HCT116 (cell line): ENCODE measurements around the gene COL4A1. TPM values are rescaled to one million over a fixed set of nuclear protein-coding genes. Genes with fewer than 3 reads are reported as not detected.

ENCODE experiments used
- ATAC-seq: fragments of 200-7000 bp; cut with Tn5 transposase; 2 replicates; pipeline ENCODE4 v1.9.1; 2020; ENCODE audit warnings: mild to moderate bottlenecking, moderate library complexity
- BruUV-seq: library from RNA; stranded (reverse); fragments of 400-500 nt; replicated peaks from 2 replicates; lab custom pipeline; 2021; lab: Mats Ljungman, UMichigan
- CTCF ChIA-PET: fragments of 300-600 bp; sonication (Branson Sonifier 250); formaldehyde crosslinking; loops from one replicate; lab custom pipeline; 2021; ENCODE audit warnings: antibody characterized with exemption; lab: Charles Lee
- POLR2A ChIA-PET: fragments of 300-600, 350-600 bp; sonication (Branson Sonifier 250); formaldehyde crosslinking; loops from one replicate; lab custom pipeline; 2021; ENCODE audit warnings: antibody characterized with exemption; lab: Charles Lee
- RAD21 ChIA-PET, 2 experiments: fragments of 300-600 bp; sonication (Branson Sonifier 250); formaldehyde crosslinking; loops; one replicate each; lab custom pipeline; 2023; ENCODE audit warnings: low total read pairs in 2 of 2; ENCODE audit not compliant: uncharacterized antibody in 2 of 2, unreplicated experiment in 2 of 2, low non-redundant PET in 1 of 2; lab: Charles Lee
- DNase-seq: peaks from one replicate; pipeline ENCODE4 v3.0.0-alpha.2; 2010; ENCODE audit warnings: low read depth, low spot score
- H2AFZ ChIP-seq: fragments of 200-600 bp; shearing (Covaris generic), sonication (generic); 2 replicates; pipeline ENCODE4 v1.6.1; 2017; ENCODE audit warnings: low read depth, mixed run types, mixed read lengths, antibody characterized with exemption, low read length; ENCODE audit not compliant: poor library complexity, severe bottlenecking
- H3K27ac ChIP-seq: 2 replicates; pipeline ENCODE4 v1.5.1; 2012; ENCODE audit warnings: low read depth, low read length
- H3K27me3 ChIP-seq: fragments of 200-600 bp; sonication (generic); 2 replicates; pipeline ENCODE4 v1.6.1; 2016; ENCODE audit warnings: mixed run types, low read length, mixed read lengths; ENCODE audit not compliant: insufficient read depth
- H3K36me3 ChIP-seq, 2 experiments: fragments of 200-500 bp in 1 of 2; fragments of 200-600 bp in 1 of 2; sonication (Bioruptor generic) in 1 of 2; sonication (generic) in 1 of 2; 2 replicates each; pipeline versions ENCODE4 v1.5.1 to v1.6.1; 2014 to 2016; ENCODE audit warnings: low read length in 2 of 2, inconsistent platforms in 1 of 2, mixed read lengths in 1 of 2, mixed run types in 1 of 2; ENCODE audit not compliant: insufficient read depth in 2 of 2, control insufficient read depth in 1 of 2
- H3K4me1 ChIP-seq, 2 experiments: fragments of 200-600 bp in 1 of 2; sonication (generic) in 1 of 2; 2 replicates each; pipeline versions ENCODE4 v1.5.1 to v1.6.1; 2012 to 2017; ENCODE audit warnings: low read length in 2 of 2, inconsistent platforms in 1 of 2, mild to moderate bottlenecking in 1 of 2, mixed read lengths in 1 of 2, mixed run types in 1 of 2, moderate library complexity in 1 of 2; ENCODE audit not compliant: insufficient read depth in 2 of 2, control insufficient read depth in 1 of 2
- H3K4me2 ChIP-seq: fragments of 200-600 bp; sonication (generic); 2 replicates; pipeline ENCODE4 v1.6.1; 2017; ENCODE audit warnings: mixed run types, low read length, mixed read lengths
- H3K4me3 ChIP-seq, 2 experiments: fragments of 200-600 bp in 1 of 2; sonication (generic) in 1 of 2; replicated peaks in 1 of 2; 2 replicates each; pipeline ENCODE4 v1.5.1; 2011 to 2016; ENCODE audit warnings: low read length in 2 of 2, control low read depth in 1 of 2, low read depth in 1 of 2, mild to moderate bottlenecking in 1 of 2, mixed read lengths in 1 of 2, mixed run types in 1 of 2
- H3K79me2 ChIP-seq: fragments of 200-600 bp; sonication (generic); 2 replicates; pipeline ENCODE4 v1.6.1; 2017; ENCODE audit warnings: mild to moderate bottlenecking, mixed run types, low read length, moderate library complexity, mixed read lengths; ENCODE audit not compliant: insufficient read depth
- H3K9ac ChIP-seq: fragments of 200-600 bp; sonication (generic); 2 replicates; pipeline ENCODE4 v1.6.1; 2016; ENCODE audit warnings: low read length, mixed read lengths
- H3K9me2 ChIP-seq: fragments of 200-600 bp; sonication (generic), shearing (Covaris generic); 2 replicates; pipeline ENCODE4 v1.6.1; 2017; ENCODE audit warnings: mixed run types, mild to moderate bottlenecking, moderate library complexity; ENCODE audit not compliant: insufficient read depth
- H3K9me3 ChIP-seq, 2 experiments: fragments of 200-500 bp in 1 of 2; fragments of 200-600 bp in 1 of 2; sonication (Bioruptor generic) in 1 of 2; sonication (generic) in 1 of 2; 2 replicates each; pipeline ENCODE4 v1.6.1; 2014 to 2017; ENCODE audit warnings: low read length in 2 of 2, mixed read lengths in 2 of 2, inconsistent platforms in 1 of 2, low read depth in 1 of 2, mild to moderate bottlenecking in 1 of 2, mixed run types in 1 of 2, moderate library complexity in 1 of 2; ENCODE audit not compliant: control insufficient read depth in 1 of 2, insufficient read depth in 1 of 2
- H4K20me1 ChIP-seq: fragments of 200-600 bp; sonication (generic), shearing (Covaris generic); 2 replicates; pipeline ENCODE4 v1.6.1; 2017; ENCODE audit warnings: mixed run types, mild to moderate bottlenecking, moderate library complexity; ENCODE audit not compliant: insufficient read depth
- ATF3 ChIP-seq: IDR thresholded peaks from 2 replicates; pipeline ENCODE4 v1.6.1; 2012
- EGR1 ChIP-seq: IDR thresholded peaks from 2 replicates; pipeline ENCODE4 v1.6.1; 2012; ENCODE audit warnings: low read depth
- SRF ChIP-seq: IDR thresholded peaks from 2 replicates; pipeline ENCODE4 v1.6.1; 2012; ENCODE audit warnings: low read depth
- intact Hi-C: fragments of 100-400 bp; cut with micrococcal nuclease; formaldehyde crosslinking; loops from 2 replicates; pipeline ENCODE4 v1.10.0; 2022
- total RNA-seq: library from RNA; stranded (reverse); gene quantifications from one replicate; pipeline ENCODE4 v1.2.1, GENCODE V29; 2021; ENCODE audit not compliant: unreplicated experiment

Gene COL4A1
- total RNA-seq, 1 experiment from 2014 or later = 0.57 TPM

- Histone ChIP-seq H3K9me3 (no peaks in the 10 kb centered on the region), H2AFZ (peak overlapping the region; percentile 58), H3K4me2 (peak overlapping the region; percentile 65), H3K36me3 (no peaks in the 10 kb centered on the region), H3K27ac (peak overlapping the region; percentile 63; the same call in 1 of the 2 replicates), H3K27me3 (peaks cover 2% of the 10 kb centered on the region; the same call in 1 of the 2 replicates), H3K4me3 (peak overlapping the region in 1 of 2 experiments; percentile 38; a peak in 2 of 4 replicates), H3K79me2 (no peaks in the 10 kb centered on the region), H3K9me2 (no peaks in the 10 kb centered on the region), H4K20me1 (no peaks in the 10 kb centered on the region), H3K4me1 (peaks cover 22% of the 10 kb centered on the region in 2 experiments), H3K9ac (0 out of 2 replicates have a peak overlapping the region, but pooled peaks have one; percentile 1)
- RAD21 ChIA-PET = interaction anchor here in 1 of 2 experiments (0.5 kb wide), 1 partner anchor 96 kb away, joined by 3 read pairs; no protein-coding TSS in a partner anchor
- CTCF ChIA-PET = no interaction called here
- no peak for TF ChIP-seq EGR1
- TF ChIP-seq SRF = peak; percentile 41; the same call in 1 of the 2 replicates
- POLR2A ChIA-PET = interaction anchor here (1.2 kb wide), 1 partner anchor 9 kb away, joined by 3 read pairs; no protein-coding TSS in a partner anchor
- DNase-seq (no peak), ATAC-seq (peak; percentile 21)
- no TSS peak for BruUV-seq
- intact Hi-C loops = no loop called here
Observed at GRCh38 chr13:110319397-110319773, 12.4 kb upstream of the COL4A1 start.

- ChIA-PET POLR2A (no interaction called here), CTCF (no interaction called here), RAD21 (no interaction called here)
- ATAC-seq (no peak), DNase-seq (no peak)
- H3K27ac ChIP-seq = no peak overlapping the region; the same call in 1 of the 2 replicates
- H4K20me1 ChIP-seq = no peaks in the 10 kb centered on the region
- no TSS peak for BruUV-seq
- peak overlapping the region; percentile 65; the same call in 1 of the 2 replicates for H3K4me2 ChIP-seq
- no peaks in the 10 kb centered on the region; the same call in 1 of the 2 replicates for H3K27me3 ChIP-seq
- peaks cover 22% of the 10 kb centered on the region in 2 experiments for H3K4me1 ChIP-seq
- no peaks in the 10 kb centered on the region for H3K36me3 ChIP-seq
- H2AFZ ChIP-seq = no peak overlapping the region
- H3K79me2 ChIP-seq = no peaks in the 10 kb centered on the region
- H3K9ac ChIP-seq = no peak overlapping the region
- H3K4me3 ChIP-seq = no peak overlapping the region
- intact Hi-C loops = no loop called here
- H3K9me3 ChIP-seq = no peaks in the 10 kb centered on the region
- no peak for TF ChIP-seq ATF3
- TF ChIP-seq, all 23 proteins: peak for 0
- H3K9me2 ChIP-seq = no peaks in the 10 kb centered on the region
Observed at GRCh38 chr13:110318920-110319319, 12.0 kb upstream of the COL4A1 start.
